GM06990 (cell line): ENCODE results near the gene PPP1R12B.
A peak's percentile ranks its signal among the peaks of the same experiment; 100 is the strongest.
"Not testable (repeated sequence)": the region's sequence is repeated elsewhere in the genome, so short reads cannot be mapped to it uniquely, and the experiment has no call there.

ENCODE experiments used
- DNase-seq: peaks from one replicate; pipeline ENCODE4 v3.0.0-alpha.2; 2011; ENCODE audit not compliant: insufficient read length; ENCODE audit errors: extremely low read depth
- H3K27me3 ChIP-seq: replicated peaks from 2 replicates; pipeline ENCODE4 v1.6.0; 2011; ENCODE audit warnings: low read length; ENCODE audit not compliant: control insufficient read depth, insufficient read depth
- H3K36me3 ChIP-seq: 2 replicates; pipeline ENCODE4 v1.5.1; 2011; ENCODE audit warnings: low read length; ENCODE audit not compliant: control insufficient read depth, insufficient read depth
- H3K4me3 ChIP-seq: replicated peaks from 2 replicates; pipeline ENCODE4 v1.5.1; 2011; ENCODE audit warnings: low read depth, mild to moderate bottlenecking, control low read depth, low read length
- CTCF ChIP-seq: IDR thresholded peaks from 2 replicates; pipeline ENCODE4 v1.5.1; 2011; ENCODE audit warnings: low read length, control low read depth, mild to moderate bottlenecking, inconsistent platforms; ENCODE audit not compliant: insufficient read depth, poor library complexity, severe bottlenecking

The PPP1R12B gene

GRCh38 chr1:202452508-202452907, 104.0 kb downstream of the PPP1R12B start:
- Histone ChIP-seq H3K4me3 (no peak overlapping the region), H3K36me3 (no peaks in the 10 kb centered on the region), H3K27me3 (no peaks in the 10 kb centered on the region)
- TF ChIP-seq CTCF: no peak
- no peak for DNase-seq

- not testable (repeated sequence) for H3K4me3 ChIP-seq, DNase-seq, H3K36me3 ChIP-seq, H3K27me3 ChIP-seq
These were observed 108.1 kb downstream of the PPP1R12B start for GRCh38 chr1:202456372-202457169.

- not testable (repeated sequence) for DNase-seq, H3K4me3 ChIP-seq, H3K36me3 ChIP-seq, H3K27me3 ChIP-seq
These were observed 110.2 kb downstream of the PPP1R12B start for GRCh38 chr1:202458651-202459050.

GRCh38 chr1:202459470-202460142, 111.1 kb downstream of the PPP1R12B start:
- not testable (repeated sequence) for DNase-seq, H3K36me3 ChIP-seq, H3K27me3 ChIP-seq, H3K4me3 ChIP-seq

DNA sequence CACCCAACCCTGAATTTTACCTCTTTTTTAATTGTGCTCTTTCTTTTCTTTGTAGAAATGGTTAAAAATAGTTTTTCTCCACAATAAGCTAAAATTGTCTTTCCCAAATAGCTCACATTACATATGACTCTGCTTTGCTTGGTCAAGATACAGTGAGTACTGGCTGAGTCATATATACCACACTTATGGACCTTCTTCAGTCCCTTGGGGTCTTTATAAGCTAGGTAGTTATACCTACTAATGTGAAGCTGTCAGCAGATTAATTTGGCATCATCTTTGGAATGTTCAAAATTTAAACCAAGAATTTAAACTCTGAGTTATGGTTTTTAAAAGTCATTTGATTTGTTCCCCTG, 111.6 kb downstream of the PPP1R12B start:
- not testable (repeated sequence) for DNase-seq, H3K36me3 ChIP-seq, H3K27me3 ChIP-seq, H3K4me3 ChIP-seq

DNA sequence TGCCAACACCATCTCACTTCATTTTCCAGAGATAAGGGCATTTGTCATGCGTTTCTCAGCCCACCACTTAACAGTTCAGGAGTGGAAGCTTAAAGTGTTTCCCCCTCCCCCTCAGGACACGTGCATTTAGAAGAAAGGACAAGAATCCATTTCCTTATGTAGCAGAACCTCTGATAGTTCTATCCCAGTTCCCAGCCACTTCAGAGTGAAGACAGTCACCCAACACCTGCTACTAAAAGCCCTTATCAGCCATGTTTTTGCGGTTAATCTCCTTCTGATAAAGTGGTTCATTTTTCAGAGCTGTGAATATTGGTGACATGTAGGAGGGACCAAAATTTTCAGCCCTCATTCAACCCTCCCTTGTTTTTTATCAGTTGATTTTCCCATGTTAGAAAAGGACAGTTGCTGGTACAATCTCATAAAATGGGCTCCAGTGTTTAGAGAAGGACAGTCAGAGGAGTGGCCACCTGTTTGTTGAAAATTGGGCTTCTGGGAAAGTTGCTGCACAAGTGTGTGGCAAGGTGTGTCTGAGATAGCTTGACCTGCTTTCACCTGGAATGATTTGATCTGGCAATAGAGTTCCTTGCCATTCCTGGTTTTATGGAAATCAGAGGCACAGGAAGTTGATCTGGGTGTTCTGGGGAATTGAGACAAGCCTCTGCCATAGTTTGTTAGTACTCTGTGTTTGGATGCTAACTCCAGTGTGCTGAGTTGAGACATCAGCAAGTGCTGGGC, 114.0 kb downstream of the PPP1R12B start:
- H3K4me3 ChIP-seq: no peak overlapping the region
- DNase-seq: no peak

DNA sequence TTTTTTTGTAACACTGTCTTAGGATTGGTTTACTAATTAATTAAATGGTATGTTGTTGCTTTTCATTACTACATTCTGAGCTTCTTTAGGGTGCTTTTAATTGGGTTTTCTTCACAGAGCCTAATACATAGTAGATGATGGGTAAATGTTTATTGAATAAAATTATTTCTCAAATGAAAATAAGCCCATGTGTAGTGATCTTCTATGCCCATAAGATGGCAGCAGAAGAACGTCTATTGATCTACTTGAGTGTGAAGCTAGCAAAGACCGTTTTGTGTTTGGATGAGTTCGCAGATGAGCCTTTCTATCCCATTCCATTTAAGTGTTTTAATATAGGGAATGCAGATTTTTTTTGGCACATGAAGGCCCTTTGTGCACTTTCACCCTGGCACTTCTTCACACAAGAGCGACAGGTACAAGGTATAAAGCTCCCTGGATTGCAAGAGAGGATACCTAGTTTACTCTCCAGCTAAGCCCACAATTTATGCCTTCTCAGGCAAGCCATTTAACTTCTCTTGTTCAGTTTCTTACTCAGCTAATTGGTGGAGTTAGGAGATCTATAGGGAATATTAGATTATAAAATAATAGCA, 115.7 kb downstream of the PPP1R12B start:
- not testable (repeated sequence) for DNase-seq, H3K27me3 ChIP-seq, H3K4me3 ChIP-seq, H3K36me3 ChIP-seq
- peak; percentile 40 for TF ChIP-seq CTCF

More for the DNA sequence above, 114.0 kb downstream of the PPP1R12B start:
- Histone ChIP-seq H3K27me3 (no peaks in the 10 kb centered on the region), H3K36me3 (no peaks in the 10 kb centered on the region)
- TF ChIP-seq CTCF: no peak

- not testable (repeated sequence) for H3K27me3 ChIP-seq, DNase-seq, H3K4me3 ChIP-seq, H3K36me3 ChIP-seq
These were observed 117.3 kb downstream of the PPP1R12B start for GRCh38 chr1:202465644-202466270.

GRCh38 chr1:202466339-202466738, 117.8 kb downstream of the PPP1R12B start:
- DNase-seq, H3K4me3 ChIP-seq, H3K27me3 ChIP-seq, H3K36me3 ChIP-seq: not testable (repeated sequence)

- DNase-seq, H3K36me3 ChIP-seq, H3K4me3 ChIP-seq, H3K27me3 ChIP-seq: not testable (repeated sequence)
These were observed 118.9 kb downstream of the PPP1R12B start for GRCh38 chr1:202467381-202467780.
